ENCODE data around the gene RIMBP2. TPM values are rescaled to one million over a fixed set of nuclear protein-coding genes. Genes with fewer than 3 reads are reported as not detected.

The RIMBP2 gene
- total RNA-seq, 2 experiments from 2014 or later = not detected

- H3K36me3 ChIP-seq (ENCODE audit: insufficient read depth, low read length) = no peaks in the 10 kb centered on the region
- H3K27me3 ChIP-seq (ENCODE audit: control insufficient read depth in 1 of 2, insufficient read depth in 2 of 2, low read length in 2 of 2) = no peaks in the 10 kb centered on the region
- H3K4me1 Mint-ChIP-seq (ENCODE audit: low read depth) = no peaks in the 10 kb centered on the region
- H3K4me1 ChIP-seq (ENCODE audit: insufficient read depth, low read length) = no peaks in the 10 kb centered on the region
- TF ChIP-seq CTCF (IDR thresholded peaks at IDR 0.05) = no peak
- no peak overlapping the region for H3K4me3 Mint-ChIP-seq
- H3K27ac ChIP-seq (ENCODE audit: low read depth in 1 of 2, low read length in 2 of 2) = no peak overlapping the region
- H3K9me3 Mint-ChIP-seq = no peaks in the 10 kb centered on the region
- H3K27ac Mint-ChIP-seq = no peak overlapping the region
- no peak overlapping the region for H3K4me3 ChIP-seq (ENCODE audit: low read length)
- ChIA-PET CTCF (no interaction called here), POLR2A (no interaction called here)
- peaks cover 0 to 22% of the 10 kb centered on the region in 2 experiments for H3K9me3 ChIP-seq (ENCODE audit: control insufficient read depth in 1 of 2, insufficient read depth in 1 of 2, low read length in 2 of 2)
- no peak for DNase-seq
- H3K36me3 Mint-ChIP-seq (ENCODE audit: low read depth) = no peaks in the 10 kb centered on the region
- no peak for ATAC-seq (ENCODE audit: poor library complexity)
- H3K27me3 Mint-ChIP-seq = no peaks in the 10 kb centered on the region
- intact Hi-C loops (cut with DNase I, micrococcal nuclease) = no loop called here
Observed at GRCh38 chr12:130506844-130507243, 209.3 kb downstream of the RIMBP2 start.

GRCh38 chr12:130504840-130505175 is 211.3 kb downstream of the RIMBP2 start:
- Histone ChIP-seq H3K36me3 (ENCODE audit: insufficient read depth, low read length) (no peaks in the 10 kb centered on the region), H3K27ac (ENCODE audit: low read depth in 1 of 2, low read length in 2 of 2) (no peak overlapping the region), H3K4me3 (ENCODE audit: low read length) (no peak overlapping the region), H3K4me1 (ENCODE audit: insufficient read depth, low read length) (no peaks in the 10 kb centered on the region), H3K9me3 (ENCODE audit: control insufficient read depth in 1 of 2, insufficient read depth in 1 of 2, low read length in 2 of 2) (peaks cover 0 to 18% of the 10 kb centered on the region in 2 experiments), H3K27me3 (ENCODE audit: control insufficient read depth in 1 of 2, insufficient read depth in 2 of 2, low read length in 2 of 2) (no peaks in the 10 kb centered on the region)
- Mint-ChIP-seq H3K4me3 (no peak overlapping the region), H3K27ac (no peak overlapping the region), H3K9me3 (no peaks in the 10 kb centered on the region), H3K36me3 (ENCODE audit: low read depth) (no peaks in the 10 kb centered on the region), H3K27me3 (no peaks in the 10 kb centered on the region), H3K4me1 (ENCODE audit: low read depth) (no peaks in the 10 kb centered on the region)
- ATAC-seq (ENCODE audit: poor library complexity) = no peak
- no peak for TF ChIP-seq CTCF (IDR thresholded peaks at IDR 0.05)
- ChIA-PET POLR2A (no interaction called here), CTCF (no interaction called here)
- intact Hi-C loops (cut with DNase I, micrococcal nuclease) = no loop called here
- DNase-seq = no peak

GRCh38 chr12:130504110-130504839 is 211.8 kb downstream of the RIMBP2 start:
- ChIA-PET POLR2A (no interaction called here), CTCF (no interaction called here)
- Histone ChIP-seq H3K27me3 (ENCODE audit: control insufficient read depth in 1 of 2, insufficient read depth in 2 of 2, low read length in 2 of 2) (no peaks in the 10 kb centered on the region), H3K9me3 (ENCODE audit: control insufficient read depth in 1 of 2, insufficient read depth in 1 of 2, low read length in 2 of 2) (peaks cover 0 to 14% of the 10 kb centered on the region in 2 experiments), H3K4me1 (ENCODE audit: insufficient read depth, low read length) (no peaks in the 10 kb centered on the region), H3K27ac (ENCODE audit: low read depth in 1 of 2, low read length in 2 of 2) (no peak overlapping the region), H3K4me3 (ENCODE audit: low read length) (no peak overlapping the region), H3K36me3 (ENCODE audit: insufficient read depth, low read length) (no peaks in the 10 kb centered on the region)
- Mint-ChIP-seq H3K27ac (no peak overlapping the region), H3K4me3 (no peak overlapping the region), H3K4me1 (ENCODE audit: low read depth) (no peaks in the 10 kb centered on the region), H3K36me3 (ENCODE audit: low read depth) (no peaks in the 10 kb centered on the region), H3K27me3 (no peaks in the 10 kb centered on the region), H3K9me3 (no peaks in the 10 kb centered on the region)
- ATAC-seq (ENCODE audit: poor library complexity) (no peak), DNase-seq (no peak)
- TF ChIP-seq CTCF (IDR thresholded peaks at IDR 0.05) = no peak
- intact Hi-C loops (cut with DNase I, micrococcal nuclease) = no loop called here
